PFSK-1 (cell line): Measurements from ENCODE around the gene ATAD1.

Experiments
- FOXP2 ChIP-seq: optimal IDR thresholded peaks from 2 replicates; pipeline ENCODE3; 2011; ENCODE audit warnings: borderline replicate concordance, control low read depth, inconsistent platforms; ENCODE audit not compliant: insufficient read depth; ENCODE audit errors: extremely low read length, extremely low read depth
- POLR2AphosphoS5 ChIP-seq: IDR thresholded peaks from 2 replicates; pipeline ENCODE4 v1.6.1; 2012; ENCODE audit warnings: low read depth, mild to moderate bottlenecking, control low read depth, low read length, moderate library complexity

DNA sequence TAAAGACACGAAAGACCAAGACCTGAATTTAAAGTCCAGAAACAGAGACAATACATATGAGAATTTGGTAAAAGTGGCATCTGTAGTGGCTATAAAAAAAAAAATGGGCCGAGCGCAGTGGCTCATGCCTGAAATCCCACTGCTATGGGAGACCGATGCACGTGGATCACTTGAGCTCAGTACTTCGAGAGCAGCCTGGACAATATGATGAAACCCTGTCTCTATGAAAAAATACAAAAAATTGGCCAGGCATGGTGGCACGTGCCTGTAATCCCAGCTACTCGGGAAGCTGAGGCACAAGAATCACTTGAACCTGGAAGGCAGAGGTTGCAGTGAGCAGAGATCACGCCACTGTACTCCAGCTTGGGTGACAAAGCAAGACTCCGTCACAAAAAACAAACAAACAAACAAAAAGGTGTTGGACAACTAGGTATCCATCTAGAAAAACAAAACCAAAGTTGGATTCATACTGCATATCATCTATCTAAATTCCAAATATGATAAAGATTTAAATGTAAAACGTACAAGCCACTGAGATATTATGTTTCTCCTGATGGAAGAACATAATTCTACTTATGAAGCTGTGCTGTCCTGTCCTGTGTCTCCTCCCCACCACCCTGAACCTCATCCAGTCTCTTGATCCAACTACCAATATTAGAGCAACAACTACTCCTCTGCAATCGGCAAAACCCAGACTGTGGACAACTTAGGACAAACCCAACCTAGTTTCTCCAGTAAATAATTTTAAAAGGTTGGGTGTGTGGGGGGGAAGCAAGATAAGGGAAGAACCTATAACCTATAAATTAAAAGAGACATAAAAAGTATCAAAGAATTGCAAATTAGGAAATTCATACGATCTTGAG is 53.7 kb downstream of the ATAD1 start:
- TF ChIP-seq FOXP2 (no peak), POLR2AphosphoS5 (no peak)
